H9 (cell line): ENCODE results near the gene CEBPG. TPM values are rescaled to one million over a fixed set of nuclear protein-coding genes. Genes with fewer than 3 reads are reported as not detected.

Source experiments
- DNase-seq: peaks from one replicate; pipeline ENCODE4 v3.0.0-alpha.2; 2017
- H2AFZ ChIP-seq: one replicate; pipeline ENCODE4 v1.6.1; 2013; ENCODE audit warnings: mild to moderate bottlenecking, low read length, control low read depth, moderate library complexity
- H2AK5ac ChIP-seq: 2 replicates; pipeline ENCODE4 v1.6.1; 2013; ENCODE audit warnings: low read length, control low read depth, mixed read lengths; ENCODE audit not compliant: insufficient read length
- H2BK120ac ChIP-seq: one replicate; pipeline ENCODE4 v1.6.1; 2013; ENCODE audit warnings: low read depth, mild to moderate bottlenecking, low read length, control low read depth, inconsistent platforms; ENCODE audit not compliant: poor library complexity, severe bottlenecking
- H2BK12ac ChIP-seq: 2 replicates; pipeline ENCODE4 v1.6.1; 2013; ENCODE audit warnings: low read length, control low read depth, mixed read lengths, low read depth; ENCODE audit not compliant: insufficient read length
- H2BK15ac ChIP-seq: 2 replicates; pipeline ENCODE4 v1.6.1; 2013; ENCODE audit warnings: low read depth, low read length, control low read depth
- H2BK20ac ChIP-seq: one replicate; pipeline ENCODE4 v1.6.1; 2013; ENCODE audit warnings: low read depth, mild to moderate bottlenecking, low read length, control low read depth, inconsistent platforms; ENCODE audit not compliant: poor library complexity, severe bottlenecking
- H2BK5ac ChIP-seq: 2 replicates; pipeline ENCODE4 v1.6.1; 2013; ENCODE audit warnings: low read length, control low read depth, mixed read lengths; ENCODE audit not compliant: insufficient read length
- H3K14ac ChIP-seq: 2 replicates; pipeline ENCODE4 v1.6.1; 2013; ENCODE audit warnings: low read length, control low read depth; ENCODE audit not compliant: insufficient read depth
- H3K18ac ChIP-seq: 2 replicates; pipeline ENCODE4 v1.6.1; 2013; ENCODE audit warnings: low read depth, mild to moderate bottlenecking, mixed read lengths, low read length, control low read depth; ENCODE audit not compliant: insufficient read length
- H3K23ac ChIP-seq: 2 replicates; pipeline ENCODE4 v1.6.1; 2013; ENCODE audit warnings: low read length, control low read depth, mixed read lengths, low read depth; ENCODE audit not compliant: insufficient read length
- H3K23me2 ChIP-seq: 2 replicates; pipeline ENCODE4 v1.6.1; 2013; ENCODE audit warnings: low read depth, mild to moderate bottlenecking, mixed read lengths, low read length, control low read depth; ENCODE audit not compliant: insufficient read length, poor library complexity, severe bottlenecking
- H3K27ac ChIP-seq: 2 replicates; pipeline ENCODE4 v1.5.1; 2013; ENCODE audit warnings: low read length, control low read depth, mixed read lengths, low read depth; ENCODE audit not compliant: insufficient read length
- H3K27me3 ChIP-seq: 2 replicates; pipeline ENCODE4 v1.6.1; 2013; ENCODE audit warnings: low read length, control low read depth, inconsistent platforms; ENCODE audit not compliant: insufficient read depth
- H3K4ac ChIP-seq: 2 replicates; pipeline ENCODE4 v1.6.1; 2013; ENCODE audit warnings: low read depth, mild to moderate bottlenecking, control low read depth, inconsistent platforms, low read length, moderate library complexity
- H3K4me1 ChIP-seq: 2 replicates; pipeline ENCODE4 v1.6.1; 2013; ENCODE audit warnings: low read length, control low read depth, inconsistent platforms; ENCODE audit not compliant: insufficient read depth
- H3K4me2 ChIP-seq: 2 replicates; pipeline ENCODE4 v1.6.1; 2013; ENCODE audit warnings: low read length, control low read depth, mixed read lengths; ENCODE audit not compliant: insufficient read length, insufficient read depth
- H3K56ac ChIP-seq: 2 replicates; pipeline ENCODE4 v1.6.1; 2013; ENCODE audit warnings: low read depth, mild to moderate bottlenecking, mixed read lengths, low read length, control low read depth; ENCODE audit not compliant: insufficient read length
- H3K79me1 ChIP-seq: 2 replicates; pipeline ENCODE4 v1.6.1; 2013; ENCODE audit warnings: low read depth, mild to moderate bottlenecking, moderate library complexity, low read length, control low read depth, inconsistent platforms; ENCODE audit not compliant: insufficient read depth, poor library complexity, severe bottlenecking
- H3K79me2 ChIP-seq: 2 replicates; pipeline ENCODE4 v1.6.1; 2013; ENCODE audit warnings: low read length, control low read depth, inconsistent platforms; ENCODE audit not compliant: insufficient read depth
- H3K9ac ChIP-seq: 2 replicates; pipeline ENCODE4 v1.6.1; 2013; ENCODE audit warnings: low read length, control low read depth, mixed read lengths; ENCODE audit not compliant: insufficient read length; ENCODE audit errors: extremely low read depth
- H3K9me3 ChIP-seq: one replicate; pipeline ENCODE4 v1.6.1; 2013; ENCODE audit warnings: low read depth, low read length, inconsistent platforms; ENCODE audit not compliant: control insufficient read depth
- H3T11ph ChIP-seq: one replicate; pipeline ENCODE4 v1.6.1; 2013; ENCODE audit warnings: mild to moderate bottlenecking, low read length, control low read depth, inconsistent platforms
- H4K20me1 ChIP-seq: one replicate; pipeline ENCODE4 v1.6.1; 2013; ENCODE audit not compliant: control insufficient read depth, insufficient read length, insufficient read depth
- H4K5ac ChIP-seq: 2 replicates; pipeline ENCODE4 v1.6.1; 2013; ENCODE audit warnings: low read depth, mild to moderate bottlenecking, mixed read lengths, low read length, control low read depth; ENCODE audit not compliant: insufficient read length
- H4K8ac ChIP-seq: replicated peaks from 2 replicates; pipeline ENCODE4 v1.6.1; 2013; ENCODE audit warnings: low read length, control low read depth, mixed read lengths, low read depth; ENCODE audit not compliant: insufficient read length
- H4K91ac ChIP-seq: 2 replicates; pipeline ENCODE4 v1.6.1; 2013; ENCODE audit warnings: low read depth, mild to moderate bottlenecking, moderate library complexity, mixed read lengths, low read length, control low read depth; ENCODE audit not compliant: insufficient read length
- H3K27ac Mint-ChIP-seq, 3 experiments: 2 replicates in 2 of 3; 3 replicates in 1 of 3; pipeline ENCODE4 v1.8.0; 2020 to 2021; ENCODE audit warnings: mixed read lengths in 3 of 3, mild to moderate bottlenecking in 1 of 3, moderate library complexity in 1 of 3
- H3K27me3 Mint-ChIP-seq: 2 replicates; pipeline ENCODE4 v1.8.0; 2021; ENCODE audit warnings: low read depth, mild to moderate bottlenecking, moderate library complexity, mixed read lengths
- H3K36me3 Mint-ChIP-seq, 3 experiments: 2 replicates in 2 of 3; 3 replicates in 1 of 3; pipeline ENCODE4 v1.8.0; 2020 to 2021; ENCODE audit warnings: low read depth in 3 of 3, mixed read lengths in 3 of 3; ENCODE audit not compliant: insufficient read depth in 1 of 3
- H3K4me1 Mint-ChIP-seq, 2 experiments: 2 replicates each; pipeline ENCODE4 v1.8.0; 2020; ENCODE audit warnings: mixed read lengths in 2 of 2
- H3K4me3 Mint-ChIP-seq, 2 experiments: 2 replicates in 1 of 2; 3 replicates in 1 of 2; pipeline ENCODE4 v1.8.0; 2020 to 2021; ENCODE audit warnings: mild to moderate bottlenecking in 2 of 2, mixed read lengths in 2 of 2, moderate library complexity in 1 of 2
- H3K9me3 Mint-ChIP-seq, 2 experiments: 2 replicates in 1 of 2; 3 replicates in 1 of 2; pipeline ENCODE4 v1.8.0; 2020; ENCODE audit warnings: mild to moderate bottlenecking in 2 of 2, mixed read lengths in 2 of 2, moderate library complexity in 1 of 2
- CTCF ChIP-seq: fragments of 200-600 bp; sonication (generic); conservative IDR thresholded peaks from 3 replicates; pipeline ENCODE4 v1.8.0; 2021; ENCODE audit warnings: antibody characterized with exemption, mild to moderate bottlenecking
- WGBS: extraction: QIAGEN DNeasy Blood & Tissue Kit; methylation state at CpG from one replicate; pipeline ENCODE4 v1.1.7; 2013; ENCODE audit warnings: missing lambda C conversion rate, low lambda C conversion rate, mixed read lengths; ENCODE audit not compliant: insufficient read length; ENCODE audit errors: extremely low coverage; 5-methylcytosine and 5-hydroxymethylcytosine counted together
- total RNA-seq: library from RNA; stranded (reverse); gene quantifications from 2 replicates; pipeline ENCODE4 v1.2.1, GENCODE V29; 2021

The CEBPG gene
- total RNA-seq, 1 experiment from 2014 or later: 33.7 TPM

GRCh38 chr19:33390101-33390907 is 16.8 kb downstream of the CEBPG start:
- no peak for DNase-seq
- Histone ChIP-seq H3K56ac (no peak overlapping the region), H3K27me3 (no peaks in the 10 kb centered on the region), H3K27ac (no peak overlapping the region), H3K14ac (no peak overlapping the region), H2BK20ac (no peak overlapping the region), H3K23ac (no peak overlapping the region), H3K4ac (no peak overlapping the region), H2AFZ (no peak overlapping the region), H3K4me1 (no peaks in the 10 kb centered on the region), H3K9ac (no peak overlapping the region), H3K23me2 (no peaks in the 10 kb centered on the region), H2AK5ac (no peak overlapping the region), H3K79me1 (no peaks in the 10 kb centered on the region), H3K79me2 (no peaks in the 10 kb centered on the region), H4K91ac (no peak overlapping the region), H2BK15ac (no peak overlapping the region), H2BK120ac (no peak overlapping the region), H4K20me1 (peaks cover 2% of the 10 kb centered on the region), H3K18ac (no peak overlapping the region), H3K9me3 (no peaks in the 10 kb centered on the region), H3T11ph (no peak overlapping the region), H4K5ac (no peak overlapping the region), H2BK12ac (no peak overlapping the region), H3K4me2 (no peak overlapping the region), H2BK5ac (no peak overlapping the region), H4K8ac (no peak overlapping the region)
- no peaks in the 10 kb centered on the region for H3K9me3 Mint-ChIP-seq
- no peak for TF ChIP-seq CTCF
- H3K4me1 Mint-ChIP-seq: peaks cover 2 to 14% of the 10 kb centered on the region in 2 experiments; a peak in 2 of 4 replicates
- H3K4me3 Mint-ChIP-seq: no peak overlapping the region
- H3K36me3 Mint-ChIP-seq: peaks cover 0 to 5% (median 4%) of the 10 kb centered on the region in 3 experiments; a peak in 1 of 7 replicates
- no peak overlapping the region for H3K27ac Mint-ChIP-seq
- H3K27me3 Mint-ChIP-seq: no peaks in the 10 kb centered on the region; the same call in 1 of the 2 replicates
- WGBS: no CpG with 5 or more reads among the region's 19 CpGs
